H9 (cell line): Measurements from ENCODE around the gene ARF5. TPM values are rescaled to one million over a fixed set of nuclear protein-coding genes. Genes with fewer than 3 reads are reported as not detected.

Experiments used
- DNase-seq: peaks from one replicate; pipeline ENCODE4 v3.0.0-alpha.2; 2017
- H2AFZ ChIP-seq: one replicate; pipeline ENCODE4 v1.6.1; 2013; ENCODE audit warnings: mild to moderate bottlenecking, low read length, control low read depth, moderate library complexity
- H2AK5ac ChIP-seq: 2 replicates; pipeline ENCODE4 v1.6.1; 2013; ENCODE audit warnings: low read length, control low read depth, mixed read lengths; ENCODE audit not compliant: insufficient read length
- H2BK120ac ChIP-seq: one replicate; pipeline ENCODE4 v1.6.1; 2013; ENCODE audit warnings: low read depth, mild to moderate bottlenecking, low read length, control low read depth, inconsistent platforms; ENCODE audit not compliant: poor library complexity, severe bottlenecking
- H2BK12ac ChIP-seq: 2 replicates; pipeline ENCODE4 v1.6.1; 2013; ENCODE audit warnings: low read length, control low read depth, mixed read lengths, low read depth; ENCODE audit not compliant: insufficient read length
- H2BK15ac ChIP-seq: 2 replicates; pipeline ENCODE4 v1.6.1; 2013; ENCODE audit warnings: low read depth, low read length, control low read depth
- H2BK20ac ChIP-seq: one replicate; pipeline ENCODE4 v1.6.1; 2013; ENCODE audit warnings: low read depth, mild to moderate bottlenecking, low read length, control low read depth, inconsistent platforms; ENCODE audit not compliant: poor library complexity, severe bottlenecking
- H2BK5ac ChIP-seq: 2 replicates; pipeline ENCODE4 v1.6.1; 2013; ENCODE audit warnings: low read length, control low read depth, mixed read lengths; ENCODE audit not compliant: insufficient read length
- H3K14ac ChIP-seq: 2 replicates; pipeline ENCODE4 v1.6.1; 2013; ENCODE audit warnings: low read length, control low read depth; ENCODE audit not compliant: insufficient read depth
- H3K18ac ChIP-seq: 2 replicates; pipeline ENCODE4 v1.6.1; 2013; ENCODE audit warnings: low read depth, mild to moderate bottlenecking, mixed read lengths, low read length, control low read depth; ENCODE audit not compliant: insufficient read length
- H3K23ac ChIP-seq: 2 replicates; pipeline ENCODE4 v1.6.1; 2013; ENCODE audit warnings: low read length, control low read depth, mixed read lengths, low read depth; ENCODE audit not compliant: insufficient read length
- H3K23me2 ChIP-seq: 2 replicates; pipeline ENCODE4 v1.6.1; 2013; ENCODE audit warnings: low read depth, mild to moderate bottlenecking, mixed read lengths, low read length, control low read depth; ENCODE audit not compliant: insufficient read length, poor library complexity, severe bottlenecking
- H3K27ac ChIP-seq: 2 replicates; pipeline ENCODE4 v1.5.1; 2013; ENCODE audit warnings: low read length, control low read depth, mixed read lengths, low read depth; ENCODE audit not compliant: insufficient read length
- H3K27me3 ChIP-seq: 2 replicates; pipeline ENCODE4 v1.6.1; 2013; ENCODE audit warnings: low read length, control low read depth, inconsistent platforms; ENCODE audit not compliant: insufficient read depth
- H3K4ac ChIP-seq: 2 replicates; pipeline ENCODE4 v1.6.1; 2013; ENCODE audit warnings: low read depth, mild to moderate bottlenecking, control low read depth, inconsistent platforms, low read length, moderate library complexity
- H3K4me1 ChIP-seq: 2 replicates; pipeline ENCODE4 v1.6.1; 2013; ENCODE audit warnings: low read length, control low read depth, inconsistent platforms; ENCODE audit not compliant: insufficient read depth
- H3K4me2 ChIP-seq: 2 replicates; pipeline ENCODE4 v1.6.1; 2013; ENCODE audit warnings: low read length, control low read depth, mixed read lengths; ENCODE audit not compliant: insufficient read length, insufficient read depth
- H3K56ac ChIP-seq: 2 replicates; pipeline ENCODE4 v1.6.1; 2013; ENCODE audit warnings: low read depth, mild to moderate bottlenecking, mixed read lengths, low read length, control low read depth; ENCODE audit not compliant: insufficient read length
- H3K79me1 ChIP-seq: 2 replicates; pipeline ENCODE4 v1.6.1; 2013; ENCODE audit warnings: low read depth, mild to moderate bottlenecking, moderate library complexity, low read length, control low read depth, inconsistent platforms; ENCODE audit not compliant: insufficient read depth, poor library complexity, severe bottlenecking
- H3K79me2 ChIP-seq: 2 replicates; pipeline ENCODE4 v1.6.1; 2013; ENCODE audit warnings: low read length, control low read depth, inconsistent platforms; ENCODE audit not compliant: insufficient read depth
- H3K9ac ChIP-seq: 2 replicates; pipeline ENCODE4 v1.6.1; 2013; ENCODE audit warnings: low read length, control low read depth, mixed read lengths; ENCODE audit not compliant: insufficient read length; ENCODE audit errors: extremely low read depth
- H3K9me3 ChIP-seq: one replicate; pipeline ENCODE4 v1.6.1; 2013; ENCODE audit warnings: low read depth, low read length, inconsistent platforms; ENCODE audit not compliant: control insufficient read depth
- H3T11ph ChIP-seq: one replicate; pipeline ENCODE4 v1.6.1; 2013; ENCODE audit warnings: mild to moderate bottlenecking, low read length, control low read depth, inconsistent platforms
- H4K20me1 ChIP-seq: one replicate; pipeline ENCODE4 v1.6.1; 2013; ENCODE audit not compliant: control insufficient read depth, insufficient read length, insufficient read depth
- H4K5ac ChIP-seq: 2 replicates; pipeline ENCODE4 v1.6.1; 2013; ENCODE audit warnings: low read depth, mild to moderate bottlenecking, mixed read lengths, low read length, control low read depth; ENCODE audit not compliant: insufficient read length
- H4K8ac ChIP-seq: replicated peaks from 2 replicates; pipeline ENCODE4 v1.6.1; 2013; ENCODE audit warnings: low read length, control low read depth, mixed read lengths, low read depth; ENCODE audit not compliant: insufficient read length
- H4K91ac ChIP-seq: 2 replicates; pipeline ENCODE4 v1.6.1; 2013; ENCODE audit warnings: low read depth, mild to moderate bottlenecking, moderate library complexity, mixed read lengths, low read length, control low read depth; ENCODE audit not compliant: insufficient read length
- H3K27ac Mint-ChIP-seq, 3 experiments: 2 replicates in 2 of 3; 3 replicates in 1 of 3; pipeline ENCODE4 v1.8.0; 2020 to 2021; ENCODE audit warnings: mixed read lengths in 3 of 3, mild to moderate bottlenecking in 1 of 3, moderate library complexity in 1 of 3
- H3K27me3 Mint-ChIP-seq: 2 replicates; pipeline ENCODE4 v1.8.0; 2021; ENCODE audit warnings: low read depth, mild to moderate bottlenecking, moderate library complexity, mixed read lengths
- H3K36me3 Mint-ChIP-seq, 3 experiments: 2 replicates in 2 of 3; 3 replicates in 1 of 3; pipeline ENCODE4 v1.8.0; 2020 to 2021; ENCODE audit warnings: low read depth in 3 of 3, mixed read lengths in 3 of 3; ENCODE audit not compliant: insufficient read depth in 1 of 3
- H3K4me1 Mint-ChIP-seq, 2 experiments: 2 replicates each; pipeline ENCODE4 v1.8.0; 2020; ENCODE audit warnings: mixed read lengths in 2 of 2
- H3K4me3 Mint-ChIP-seq, 2 experiments: 2 replicates in 1 of 2; 3 replicates in 1 of 2; pipeline ENCODE4 v1.8.0; 2020 to 2021; ENCODE audit warnings: mild to moderate bottlenecking in 2 of 2, mixed read lengths in 2 of 2, moderate library complexity in 1 of 2
- H3K9me3 Mint-ChIP-seq, 2 experiments: 2 replicates in 1 of 2; 3 replicates in 1 of 2; pipeline ENCODE4 v1.8.0; 2020; ENCODE audit warnings: mild to moderate bottlenecking in 2 of 2, mixed read lengths in 2 of 2, moderate library complexity in 1 of 2
- CTCF ChIP-seq: fragments of 200-600 bp; sonication (generic); conservative IDR thresholded peaks from 3 replicates; pipeline ENCODE4 v1.8.0; 2021; ENCODE audit warnings: antibody characterized with exemption, mild to moderate bottlenecking
- WGBS: extraction: QIAGEN DNeasy Blood & Tissue Kit; methylation state at CpG from one replicate; pipeline ENCODE4 v1.1.7; 2013; ENCODE audit warnings: missing lambda C conversion rate, low lambda C conversion rate, mixed read lengths; ENCODE audit not compliant: insufficient read length; ENCODE audit errors: extremely low coverage; 5-methylcytosine and 5-hydroxymethylcytosine counted together
- total RNA-seq: library from RNA; stranded (reverse); gene quantifications from 2 replicates; pipeline ENCODE4 v1.2.1, GENCODE V29; 2021

ARF5 gene
- total RNA-seq, 1 experiment from 2014 or later, result 169 TPM

- H2AK5ac ChIP-seq, result no peak overlapping the region
- H4K91ac ChIP-seq, result no peak overlapping the region
- no peak for DNase-seq
- H3K27ac ChIP-seq, result no peak overlapping the region
- no peaks in the 10 kb centered on the region for H3K23me2 ChIP-seq
- no peak overlapping the region for H2BK120ac ChIP-seq
- Mint-ChIP-seq H3K27ac (no peak overlapping the region; a peak in 1 of 7 replicates), H3K4me3 (no peak overlapping the region), H3K36me3 (no peaks in the 10 kb centered on the region), H3K9me3 (no peaks in the 10 kb centered on the region; a peak in 1 of 5 replicates), H3K27me3 (peaks cover 16% of the 10 kb centered on the region), H3K4me1 (peaks cover 3 to 11% of the 10 kb centered on the region in 2 experiments)
- no peaks in the 10 kb centered on the region for H3K4me1 ChIP-seq
- H2BK15ac ChIP-seq, result no peak overlapping the region
- H3K14ac ChIP-seq, result no peak overlapping the region
- H4K8ac ChIP-seq, result no peak overlapping the region
- no peak overlapping the region for H2BK20ac ChIP-seq
- H3K9ac ChIP-seq, result no peak overlapping the region
- no peak overlapping the region for H2BK5ac ChIP-seq
- no peak overlapping the region for H3T11ph ChIP-seq
- no peak overlapping the region for H3K4ac ChIP-seq
- H3K4me2 ChIP-seq, result no peak overlapping the region
- H2BK12ac ChIP-seq, result no peak overlapping the region
- TF ChIP-seq CTCF, result no peak
- H4K5ac ChIP-seq, result no peak overlapping the region
- H2AFZ ChIP-seq, result no peak overlapping the region
- H3K23ac ChIP-seq, result no peak overlapping the region
- H3K18ac ChIP-seq, result no peak overlapping the region
- no peaks in the 10 kb centered on the region for H3K79me1 ChIP-seq
- H3K9me3 ChIP-seq, result no peaks in the 10 kb centered on the region
- H4K20me1 ChIP-seq, result no peaks in the 10 kb centered on the region
- H3K56ac ChIP-seq, result no peak overlapping the region
- no CpG with 5 or more reads among the region's 7 CpGs for WGBS
- no peaks in the 10 kb centered on the region for H3K79me2 ChIP-seq
- no peaks in the 10 kb centered on the region for H3K27me3 ChIP-seq
Observed at GRCh38 chr7:127632276-127632910, 44.2 kb downstream of the ARF5 start.
